Measurements from ENCODE around the gene OVOL3. TPM values are rescaled to one million over a fixed set of nuclear protein-coding genes. Genes with fewer than 3 reads are reported as not detected.

The OVOL3 gene
- total RNA-seq, 1 donor from 2014 or later, result not detected

- TF ChIP-seq, protein P1, sequence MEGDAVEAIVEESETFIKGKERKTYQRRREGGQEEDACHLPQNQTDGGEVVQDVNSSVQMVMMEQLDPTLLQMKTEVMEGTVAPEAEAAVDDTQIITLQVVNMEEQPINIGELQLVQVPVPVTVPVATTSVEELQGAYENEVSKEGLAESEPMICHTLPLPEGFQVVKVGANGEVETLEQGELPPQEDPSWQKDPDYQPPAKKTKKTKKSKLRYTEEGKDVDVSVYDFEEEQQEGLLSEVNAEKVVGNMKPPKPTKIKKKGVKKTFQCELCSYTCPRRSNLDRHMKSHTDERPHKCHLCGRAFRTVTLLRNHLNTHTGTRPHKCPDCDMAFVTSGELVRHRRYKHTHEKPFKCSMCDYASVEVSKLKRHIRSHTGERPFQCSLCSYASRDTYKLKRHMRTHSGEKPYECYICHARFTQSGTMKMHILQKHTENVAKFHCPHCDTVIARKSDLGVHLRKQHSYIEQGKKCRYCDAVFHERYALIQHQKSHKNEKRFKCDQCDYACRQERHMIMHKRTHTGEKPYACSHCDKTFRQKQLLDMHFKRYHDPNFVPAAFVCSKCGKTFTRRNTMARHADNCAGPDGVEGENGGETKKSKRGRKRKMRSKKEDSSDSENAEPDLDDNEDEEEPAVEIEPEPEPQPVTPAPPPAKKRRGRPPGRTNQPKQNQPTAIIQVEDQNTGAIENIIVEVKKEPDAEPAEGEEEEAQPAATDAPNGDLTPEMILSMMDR (IDR thresholded peaks at IDR 0.05; ENCODE audit: unreplicated experiment), result no peak
- DNase-seq (ENCODE audit: low spot score in 2 of 2, unreplicated experiment in 2 of 2), result no peak
- Mint-ChIP-seq H3K36me3 (peaks cover 3% of the 10 kb centered on the region), H3K27me3 (ENCODE audit: low read depth) (no peaks in the 10 kb centered on the region), H3K27ac (no peak overlapping the region), H3K4me3 (no peak overlapping the region), H3K9me3 (no peaks in the 10 kb centered on the region), H3K4me1 (no peaks in the 10 kb centered on the region)
Measured at GRCh38 chr19:36084231-36085009, 26.5 kb upstream of the OVOL3 start.

- no peaks in the 10 kb centered on the region for H3K27me3 Mint-ChIP-seq (ENCODE audit: low read depth)
- H3K36me3 Mint-ChIP-seq, result peaks cover 7% of the 10 kb centered on the region
- no peaks in the 10 kb centered on the region for H3K4me1 Mint-ChIP-seq
- H3K9me3 Mint-ChIP-seq, result no peaks in the 10 kb centered on the region
- no peak overlapping the region for H3K27ac Mint-ChIP-seq
- no peak for DNase-seq (ENCODE audit: low spot score in 2 of 2, unreplicated experiment in 2 of 2)
- TF ChIP-seq, protein P1 (IDR thresholded peaks at IDR 0.05; ENCODE audit: unreplicated experiment), result no peak
- no peak overlapping the region for H3K4me3 Mint-ChIP-seq
Measured at GRCh38 chr19:36086326-36086725, 24.6 kb upstream of the OVOL3 start.

- no peaks in the 10 kb centered on the region for H3K27me3 Mint-ChIP-seq (ENCODE audit: low read depth)
- no peaks in the 10 kb centered on the region for H3K9me3 Mint-ChIP-seq
- H3K4me3 Mint-ChIP-seq, result no peak overlapping the region
- TF ChIP-seq, protein P1 (IDR thresholded peaks at IDR 0.05; ENCODE audit: unreplicated experiment), result no peak
- H3K27ac Mint-ChIP-seq, result no peak overlapping the region
- H3K4me1 Mint-ChIP-seq, result no peaks in the 10 kb centered on the region
- H3K36me3 Mint-ChIP-seq, result peaks cover 4% of the 10 kb centered on the region
- no peak for DNase-seq (ENCODE audit: low spot score in 2 of 2, unreplicated experiment in 2 of 2)
Measured at GRCh38 chr19:36089847-36090246, 21.1 kb upstream of the OVOL3 start.

DNA sequence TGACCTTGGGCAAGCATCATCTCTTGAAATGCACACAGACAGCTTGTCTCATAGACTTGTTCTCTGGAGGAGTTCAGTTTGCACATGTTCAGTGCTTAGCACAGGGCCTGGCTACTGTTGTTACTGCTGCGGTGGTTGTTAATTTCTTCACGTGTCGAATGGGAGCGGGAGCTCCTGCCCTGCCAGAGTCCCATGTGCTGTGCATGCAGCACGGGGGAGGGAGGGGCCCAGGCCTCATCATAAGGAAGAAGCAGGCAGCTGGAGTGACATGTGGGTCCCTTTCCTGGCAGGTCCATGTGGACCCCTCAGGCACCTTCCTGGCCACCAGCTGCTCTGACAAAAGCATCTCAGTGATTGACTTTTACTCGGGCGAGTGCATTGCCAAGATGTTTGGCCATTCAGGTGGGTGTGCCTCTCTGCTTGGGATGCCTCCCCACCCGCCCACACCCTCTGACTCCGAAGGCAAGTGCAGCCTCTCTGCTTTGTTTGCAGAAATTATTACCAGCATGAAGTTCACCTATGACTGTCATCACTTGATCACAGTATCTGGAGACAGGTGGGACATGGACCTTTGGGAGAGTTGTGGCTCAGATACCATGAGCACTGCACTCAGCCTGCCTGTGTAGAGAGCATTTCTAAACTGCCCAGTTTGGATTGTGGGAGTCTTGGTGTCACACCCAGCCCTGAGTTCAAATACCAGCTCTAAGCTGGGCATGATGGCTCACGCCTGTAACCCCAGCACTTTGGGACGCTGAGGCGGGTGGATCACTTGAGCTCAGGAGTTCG lies 19.8 kb upstream of the OVOL3 start:
- Mint-ChIP-seq H3K27me3 (ENCODE audit: low read depth) (no peaks in the 10 kb centered on the region), H3K4me3 (no peak overlapping the region), H3K27ac (no peak overlapping the region), H3K9me3 (no peaks in the 10 kb centered on the region), H3K36me3 (peaks cover 4% of the 10 kb centered on the region), H3K4me1 (no peaks in the 10 kb centered on the region)
- DNase-seq (ENCODE audit: low spot score in 2 of 2, unreplicated experiment in 2 of 2), result no peak
- TF ChIP-seq, protein P1 (IDR thresholded peaks at IDR 0.05; ENCODE audit: unreplicated experiment), result no peak

DNA sequence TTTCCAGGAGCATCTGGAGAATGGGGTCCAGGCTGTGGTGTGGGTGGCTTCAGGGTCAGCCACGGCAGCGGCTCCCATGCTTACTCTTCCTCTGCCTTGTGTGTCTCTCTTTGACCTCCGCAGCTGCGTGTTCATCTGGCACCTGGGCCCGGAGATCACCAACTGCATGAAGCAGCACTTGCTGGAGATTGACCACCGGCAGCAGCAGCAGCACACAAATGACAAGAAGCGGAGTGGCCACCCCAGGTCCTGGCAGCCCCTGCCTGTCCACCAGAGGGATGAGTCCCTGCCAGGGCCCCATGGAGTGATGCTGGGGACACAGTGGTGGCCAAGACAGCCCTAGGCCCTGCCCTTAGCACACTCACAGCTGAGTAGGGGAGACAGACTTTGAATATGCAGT lies 18.4 kb upstream of the OVOL3 start:
- DNase-seq (ENCODE audit: low spot score in 2 of 2, unreplicated experiment in 2 of 2), result no peak
- Mint-ChIP-seq H3K27me3 (ENCODE audit: low read depth) (no peaks in the 10 kb centered on the region), H3K27ac (no peak overlapping the region), H3K4me3 (no peak overlapping the region), H3K36me3 (peaks cover 4% of the 10 kb centered on the region), H3K4me1 (no peaks in the 10 kb centered on the region), H3K9me3 (no peaks in the 10 kb centered on the region)
- TF ChIP-seq, protein P1 (IDR thresholded peaks at IDR 0.05; ENCODE audit: unreplicated experiment), result no peak

Measured in mesothelial cell of epicardium (in vitro differentiated cells).